ENCODE results near the gene AZIN2. TPM values are rescaled to one million over a fixed set of nuclear protein-coding genes. Genes with fewer than 3 reads are reported as not detected.

AZIN2 gene
- total and polyA plus RNA-seq, 2 of the 13 experiments (the other 11 are each of a cell fraction or from before 2014, with no cell fraction given): 1.7 to 3.5 TPM

DNA sequence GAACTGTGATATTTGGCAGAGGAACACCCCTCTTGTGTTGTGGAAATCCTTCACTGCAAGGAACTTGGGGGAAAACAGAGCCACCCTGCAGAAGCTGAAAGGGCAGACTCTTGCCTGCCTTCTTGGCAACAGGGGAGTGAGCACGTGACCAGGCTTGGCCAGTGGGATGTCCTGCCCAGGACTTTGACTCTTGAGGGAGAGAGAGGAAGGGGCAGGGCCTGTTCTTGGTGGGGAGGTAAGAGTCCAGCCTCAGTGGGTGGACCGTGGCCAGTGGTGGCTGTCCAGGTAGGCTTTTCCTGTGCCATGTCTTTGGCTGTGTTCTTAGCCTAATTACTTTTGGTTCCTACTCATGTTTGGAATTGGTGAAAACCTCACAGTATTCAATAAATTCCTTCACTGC is 35.7 kb upstream of the AZIN2 start (continued):
- TF ChIP-seq, protein P1, sequence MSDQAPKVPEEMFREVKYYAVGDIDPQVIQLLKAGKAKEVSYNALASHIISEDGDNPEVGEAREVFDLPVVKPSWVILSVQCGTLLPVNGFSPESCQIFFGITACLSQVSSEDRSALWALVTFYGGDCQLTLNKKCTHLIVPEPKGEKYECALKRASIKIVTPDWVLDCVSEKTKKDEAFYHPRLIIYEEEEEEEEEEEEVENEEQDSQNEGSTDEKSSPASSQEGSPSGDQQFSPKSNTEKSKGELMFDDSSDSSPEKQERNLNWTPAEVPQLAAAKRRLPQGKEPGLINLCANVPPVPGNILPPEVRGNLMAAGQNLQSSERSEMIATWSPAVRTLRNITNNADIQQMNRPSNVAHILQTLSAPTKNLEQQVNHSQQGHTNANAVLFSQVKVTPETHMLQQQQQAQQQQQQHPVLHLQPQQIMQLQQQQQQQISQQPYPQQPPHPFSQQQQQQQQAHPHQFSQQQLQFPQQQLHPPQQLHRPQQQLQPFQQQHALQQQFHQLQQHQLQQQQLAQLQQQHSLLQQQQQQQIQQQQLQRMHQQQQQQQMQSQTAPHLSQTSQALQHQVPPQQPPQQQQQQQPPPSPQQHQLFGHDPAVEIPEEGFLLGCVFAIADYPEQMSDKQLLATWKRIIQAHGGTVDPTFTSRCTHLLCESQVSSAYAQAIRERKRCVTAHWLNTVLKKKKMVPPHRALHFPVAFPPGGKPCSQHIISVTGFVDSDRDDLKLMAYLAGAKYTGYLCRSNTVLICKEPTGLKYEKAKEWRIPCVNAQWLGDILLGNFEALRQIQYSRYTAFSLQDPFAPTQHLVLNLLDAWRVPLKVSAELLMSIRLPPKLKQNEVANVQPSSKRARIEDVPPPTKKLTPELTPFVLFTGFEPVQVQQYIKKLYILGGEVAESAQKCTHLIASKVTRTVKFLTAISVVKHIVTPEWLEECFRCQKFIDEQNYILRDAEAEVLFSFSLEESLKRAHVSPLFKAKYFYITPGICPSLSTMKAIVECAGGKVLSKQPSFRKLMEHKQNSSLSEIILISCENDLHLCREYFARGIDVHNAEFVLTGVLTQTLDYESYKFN (CRISPR knock-in tag; conservative IDR thresholded peaks at IDR 0.05): 0 out of 2 replicates have a peak, but pooled peaks have one; percentile 23
- TF ChIP-seq REL (CRISPR knock-in tag; conservative IDR thresholded peaks at IDR 0.05): no peak
- TF ChIP-seq ZNF343 (CRISPR knock-in tag; IDR thresholded peaks at IDR 0.05): no peak
- TF ChIP-seq BHLHE40 (IDR thresholded peaks at IDR 0.05; ENCODE audit: low read length): peak; percentile 51
- TF ChIP-seq, protein P2, sequence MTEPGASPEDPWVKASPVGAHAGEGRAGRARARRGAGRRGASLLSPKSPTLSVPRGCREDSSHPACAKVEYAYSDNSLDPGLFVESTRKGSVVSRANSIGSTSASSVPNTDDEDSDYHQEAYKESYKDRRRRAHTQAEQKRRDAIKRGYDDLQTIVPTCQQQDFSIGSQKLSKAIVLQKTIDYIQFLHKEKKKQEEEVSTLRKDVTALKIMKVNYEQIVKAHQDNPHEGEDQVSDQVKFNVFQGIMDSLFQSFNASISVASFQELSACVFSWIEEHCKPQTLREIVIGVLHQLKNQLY (CRISPR knock-in tag; IDR thresholded peaks at IDR 0.05): 0 out of 2 replicates have a peak, but pooled peaks have one; percentile 43
- TF ChIP-seq, protein P3, sequence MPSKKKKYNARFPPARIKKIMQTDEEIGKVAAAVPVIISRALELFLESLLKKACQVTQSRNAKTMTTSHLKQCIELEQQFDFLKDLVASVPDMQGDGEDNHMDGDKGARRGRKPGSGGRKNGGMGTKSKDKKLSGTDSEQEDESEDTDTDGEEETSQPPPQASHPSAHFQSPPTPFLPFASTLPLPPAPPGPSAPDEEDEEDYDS (CRISPR knock-in tag; IDR thresholded peaks at IDR 0.05): peak; percentile 36; the same call in 1 of the 2 replicates
- no peak for TF ChIP-seq IKZF4 (CRISPR knock-in tag; IDR thresholded peaks at IDR 0.05; ENCODE audit: borderline replicate concordance, low read depth, not compliant biosample characterization)
- no peak for TF ChIP-seq ZNF292 (CRISPR knock-in tag; IDR thresholded peaks at IDR 0.05; ENCODE audit: borderline replicate concordance, low read depth)
- TF ChIP-seq, protein P4, sequence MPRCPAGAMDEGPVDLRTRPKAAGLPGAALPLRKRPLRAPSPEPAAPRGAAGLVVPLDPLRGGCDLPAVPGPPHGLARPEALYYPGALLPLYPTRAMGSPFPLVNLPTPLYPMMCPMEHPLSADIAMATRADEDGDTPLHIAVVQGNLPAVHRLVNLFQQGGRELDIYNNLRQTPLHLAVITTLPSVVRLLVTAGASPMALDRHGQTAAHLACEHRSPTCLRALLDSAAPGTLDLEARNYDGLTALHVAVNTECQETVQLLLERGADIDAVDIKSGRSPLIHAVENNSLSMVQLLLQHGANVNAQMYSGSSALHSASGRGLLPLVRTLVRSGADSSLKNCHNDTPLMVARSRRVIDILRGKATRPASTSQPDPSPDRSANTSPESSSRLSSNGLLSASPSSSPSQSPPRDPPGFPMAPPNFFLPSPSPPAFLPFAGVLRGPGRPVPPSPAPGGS (CRISPR knock-in tag; IDR thresholded peaks at IDR 0.05): no peak
- TF ChIP-seq SP2 (CRISPR knock-in tag; IDR thresholded peaks at IDR 0.05): no peak
- TF ChIP-seq HNRNPUL1 (IDR thresholded peaks at IDR 0.05; ENCODE audit: low read depth, low read length): no peak
- no peak for TF ChIP-seq LBX2 (CRISPR knock-in tag; IDR thresholded peaks at IDR 0.05; ENCODE audit: borderline replicate concordance)
- peak in 1 of 2 experiments; percentile 18; a peak in 1 of 4 replicates for TF ChIP-seq EP300 (IDR thresholded peaks at IDR 0.05; ENCODE audit: low read depth in 2 of 2, low read length in 2 of 2)
- no peak for TF ChIP-seq EP300 (CRISPR knock-in tag; IDR thresholded peaks at IDR 0.05; ENCODE audit: borderline replicate concordance)
- peak; percentile 72 for TF ChIP-seq NFYB (CRISPR knock-in tag; IDR thresholded peaks at IDR 0.05)
- no peak for TF ChIP-seq ZKSCAN1 (IDR thresholded peaks at IDR 0.05; ENCODE audit: low read length)
- TF ChIP-seq ZMYM4 (CRISPR knock-in tag; IDR thresholded peaks at IDR 0.05): peak; percentile 72
- TF ChIP-seq FOXO1 (CRISPR knock-in tag; IDR thresholded peaks at IDR 0.05): 0 out of 2 replicates have a peak, but pooled peaks have one; percentile 13
- no peak for TF ChIP-seq AKNA (CRISPR knock-in tag; IDR thresholded peaks at IDR 0.05; ENCODE audit: borderline replicate concordance)

Data from HepG2 (cell line).